Sigmoid colon (tissue), 4 donors: ENCODE data around the gene NOL9.

ENCODE experiments used
- CTCF ChIP-seq, 4 experiments: fragments of 450-650 bp in 3 of 4; fragments of 200-600 bp in 1 of 4; IDR thresholded peaks; one replicate each; pipeline ENCODE4 v1.5.1; 2016 to 2019; ENCODE audit warnings: antibody characterized with exemption in 4 of 4, mild to moderate bottlenecking in 3 of 4, moderate library complexity in 2 of 4
- EP300 ChIP-seq, 4 donors: sonication (generic); formaldehyde crosslinking; IDR thresholded peaks; one replicate each; pipeline ENCODE4 v1.6.1; 2017; ENCODE audit warnings: antibody characterized with exemption in 4 of 4
- POLR2A ChIP-seq, 2 donors: fragments of 450-650 bp; IDR thresholded peaks; one replicate each; pipeline ENCODE4 v1.6.1; 2016; ENCODE audit warnings: antibody characterized with exemption in 2 of 2, mild to moderate bottlenecking in 2 of 2, moderate library complexity in 2 of 2
- POLR2AphosphoS5 ChIP-seq, 4 donors: sonication (generic); formaldehyde crosslinking; IDR thresholded peaks; one replicate each; pipeline ENCODE4 v1.6.1; 2017; ENCODE audit warnings: antibody characterized with exemption in 4 of 4

- no peak for TF ChIP-seq CTCF (IDR thresholded peaks at IDR 0.05)
- TF ChIP-seq POLR2AphosphoS5 (IDR thresholded peaks at IDR 0.05), result no peak
- TF ChIP-seq EP300 (IDR thresholded peaks at IDR 0.05), result no peak
- TF ChIP-seq POLR2A (IDR thresholded peaks at IDR 0.05), result no peak
These were observed 65.5 kb downstream of the NOL9 start for GRCh38 chr1:6488602-6489382.
